NCI-H2029 (cell line): Measurements from ENCODE around the gene NAT14.
A peak's percentile ranks its signal among the peaks of the same experiment; 100 is the strongest.
"Not testable (repeated sequence)": the region's sequence is repeated elsewhere in the genome, so short reads cannot be mapped to it uniquely, and the experiment has no call there.

ENCODE experiments used
- DNase-seq: peaks from one replicate; lab custom pipeline; 2025; lab: John Stamatoyannopoulos, UW

Gene NAT14

GRCh38 chr19:55503157-55503501, 18.1 kb downstream of the NAT14 start:
- no peak for DNase-seq

GRCh38 chr19:55503502-55504251, 18.7 kb downstream of the NAT14 start:
- DNase-seq: peak; percentile 83

- DNase-seq: no peak
Measured at GRCh38 chr19:55504252-55504603, 19.2 kb downstream of the NAT14 start.

GRCh38 chr19:55504981-55505380, 20.0 kb downstream of the NAT14 start:
- no peak for DNase-seq

GRCh38 chr19:55508120-55508519, 23.1 kb downstream of the NAT14 start:
- no peak for DNase-seq

GRCh38 chr19:55516878-55517620, 32.1 kb downstream of the NAT14 start:
- DNase-seq: peak; percentile 82

- DNase-seq: no peak
Measured at GRCh38 chr19:55519451-55520311, 34.7 kb downstream of the NAT14 start.

GRCh38 chr19:55520691-55521292, 35.8 kb downstream of the NAT14 start:
- no peak for DNase-seq

GRCh38 chr19:55525289-55526101, 40.5 kb downstream of the NAT14 start:
- DNase-seq: no peak

GRCh38 chr19:55526216-55527196, 41.5 kb downstream of the NAT14 start:
- peak; percentile 91 for DNase-seq

GRCh38 chr19:55527197-55528029, 42.4 kb downstream of the NAT14 start:
- DNase-seq: no peak

- peak; percentile 21 for DNase-seq
Measured at GRCh38 chr19:55528030-55528803, 43.2 kb downstream of the NAT14 start.

- no peak for DNase-seq
Measured at GRCh38 chr19:55529636-55530234, 44.7 kb downstream of the NAT14 start.

- DNase-seq: no peak
Measured at GRCh38 chr19:55530996-55531395, 46.0 kb downstream of the NAT14 start.

GRCh38 chr19:55534280-55534679, 49.3 kb downstream of the NAT14 start:
- DNase-seq: not testable (repeated sequence)

GRCh38 chr19:55535173-55535964, 50.4 kb downstream of the NAT14 start:
- DNase-seq: no peak

GRCh38 chr19:55535965-55536350, 51.0 kb downstream of the NAT14 start:
- DNase-seq: no peak
